GM12878 (cell line): Measurements from ENCODE around the gene NPIPB8.

Experiments
- EP300 ChIP-seq, 2 experiments: fragments of 150-350 bp in 1 of 2; IDR thresholded peaks; 2 replicates each; pipeline ENCODE4 v1.6.1; 2011 to 2012; ENCODE audit warnings: low read depth in 2 of 2, low read length in 2 of 2, borderline replicate concordance in 1 of 2, improper control_type of control experiment in 1 of 2, inconsistent platforms in 1 of 2; ENCODE audit not compliant: control insufficient read depth in 1 of 2
- GABPA ChIP-seq: IDR thresholded peaks from 2 replicates; pipeline ENCODE4 v1.6.1; 2014; ENCODE audit warnings: antibody characterized with exemption, low read depth, mild to moderate bottlenecking, inconsistent platforms
- NFYB ChIP-seq: IDR thresholded peaks from 2 replicates; pipeline ENCODE4 v1.6.1; 2011; ENCODE audit warnings: low read depth, mild to moderate bottlenecking, low read length, improper control_type of control experiment, moderate library complexity; ENCODE audit not compliant: insufficient read depth
- POLR2A ChIP-seq: IDR thresholded peaks from 2 replicates; pipeline ENCODE4 v1.6.1; 2011; ENCODE audit warnings: low read depth, mild to moderate bottlenecking, low read length
- SMAD5 ChIP-seq: IDR thresholded peaks from 2 replicates; pipeline ENCODE4 v1.6.1; 2016; ENCODE audit warnings: antibody characterized with exemption, low read depth
- SMC3 ChIP-seq: IDR thresholded peaks from 2 replicates; pipeline ENCODE4 v1.6.1; 2011; ENCODE audit warnings: low read length, improper control_type of control experiment, borderline replicate concordance
- SP1 ChIP-seq: IDR thresholded peaks from one replicate; pipeline ENCODE4 v1.6.1; 2011; ENCODE audit warnings: low read depth, low read length
- SUPT20H ChIP-seq: IDR thresholded peaks from 2 replicates; pipeline ENCODE4 v1.6.1; 2011; ENCODE audit warnings: low read depth, mild to moderate bottlenecking, low read length, moderate library complexity, borderline replicate concordance; ENCODE audit not compliant: control insufficient read depth
- TF ChIP-seq, protein P1 (sequence below): IDR thresholded peaks from 2 replicates; pipeline ENCODE4 v1.6.1; 2012; ENCODE audit warnings: low read depth, low read length, improper control_type of control experiment
- TF ChIP-seq, protein P2 (sequence below), 3 experiments: IDR thresholded peaks in 2 of 3; conservative IDR thresholded peaks in 1 of 3; 2 replicates each; pipeline ENCODE4 v1.5.1; 2011; ENCODE audit warnings: low read depth in 3 of 3, low read length in 3 of 3, mild to moderate bottlenecking in 3 of 3, control low read depth in 2 of 3, moderate library complexity in 2 of 3, inconsistent platforms in 1 of 3, mixed read lengths in 1 of 3; ENCODE audit not compliant: control insufficient read depth in 2 of 3, insufficient read depth in 1 of 3; ENCODE audit errors: extremely low read depth in 1 of 3
- TF ChIP-seq, protein P3 (sequence below): IDR thresholded peaks from 2 replicates; pipeline ENCODE4 v1.6.1; 2011; ENCODE audit warnings: low read depth, low read length, improper control_type of control experiment, borderline replicate concordance

DNA sequence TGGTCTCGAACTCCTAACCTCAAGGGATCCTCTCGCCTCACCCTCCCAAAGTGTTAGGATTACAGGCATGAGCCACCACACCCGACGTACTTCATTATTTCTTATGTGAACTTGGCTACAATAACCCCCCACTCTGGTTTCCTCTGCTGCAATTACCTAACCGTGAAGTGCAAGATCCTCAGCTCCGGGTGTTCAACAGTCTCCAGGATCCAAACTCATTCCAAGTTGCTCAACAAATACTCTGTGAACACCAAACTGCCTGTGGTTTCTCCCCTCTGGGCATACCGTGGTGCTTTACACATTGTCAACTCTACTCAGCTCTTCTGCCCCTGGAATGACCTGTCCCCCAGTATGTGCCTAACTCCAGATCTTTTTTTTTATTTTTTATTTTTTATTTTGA is 21.2 kb upstream of the NPIPB8 start:
- TF ChIP-seq SUPT20H (no peak), SMC3 (no peak), SMAD5 (no peak), GABPA (no peak), POLR2A (no peak), SP1 (no peak), NFYB (no peak), EP300 (IDR thresholded peaks at IDR 0.05; ENCODE audit: borderline replicate concordance in 1 of 2, control insufficient read depth in 1 of 2, low read depth in 2 of 2, low read length in 2 of 2) (no peak)
- TF ChIP-seq, protein P1, sequence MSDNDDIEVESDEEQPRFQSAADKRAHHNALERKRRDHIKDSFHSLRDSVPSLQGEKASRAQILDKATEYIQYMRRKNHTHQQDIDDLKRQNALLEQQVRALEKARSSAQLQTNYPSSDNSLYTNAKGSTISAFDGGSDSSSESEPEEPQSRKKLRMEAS = no peak
- TF ChIP-seq, protein P2, sequence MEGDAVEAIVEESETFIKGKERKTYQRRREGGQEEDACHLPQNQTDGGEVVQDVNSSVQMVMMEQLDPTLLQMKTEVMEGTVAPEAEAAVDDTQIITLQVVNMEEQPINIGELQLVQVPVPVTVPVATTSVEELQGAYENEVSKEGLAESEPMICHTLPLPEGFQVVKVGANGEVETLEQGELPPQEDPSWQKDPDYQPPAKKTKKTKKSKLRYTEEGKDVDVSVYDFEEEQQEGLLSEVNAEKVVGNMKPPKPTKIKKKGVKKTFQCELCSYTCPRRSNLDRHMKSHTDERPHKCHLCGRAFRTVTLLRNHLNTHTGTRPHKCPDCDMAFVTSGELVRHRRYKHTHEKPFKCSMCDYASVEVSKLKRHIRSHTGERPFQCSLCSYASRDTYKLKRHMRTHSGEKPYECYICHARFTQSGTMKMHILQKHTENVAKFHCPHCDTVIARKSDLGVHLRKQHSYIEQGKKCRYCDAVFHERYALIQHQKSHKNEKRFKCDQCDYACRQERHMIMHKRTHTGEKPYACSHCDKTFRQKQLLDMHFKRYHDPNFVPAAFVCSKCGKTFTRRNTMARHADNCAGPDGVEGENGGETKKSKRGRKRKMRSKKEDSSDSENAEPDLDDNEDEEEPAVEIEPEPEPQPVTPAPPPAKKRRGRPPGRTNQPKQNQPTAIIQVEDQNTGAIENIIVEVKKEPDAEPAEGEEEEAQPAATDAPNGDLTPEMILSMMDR (IDR thresholded peaks at IDR 0.05 in 2 of 3, conservative IDR thresholded peaks at IDR 0.05 in 1 of 3; ENCODE audit: control insufficient read depth in 2 of 3, extremely low read depth in 1 of 3, insufficient read depth in 1 of 3, low read depth in 3 of 3, low read length in 3 of 3) = no peak
- TF ChIP-seq, protein P3, sequence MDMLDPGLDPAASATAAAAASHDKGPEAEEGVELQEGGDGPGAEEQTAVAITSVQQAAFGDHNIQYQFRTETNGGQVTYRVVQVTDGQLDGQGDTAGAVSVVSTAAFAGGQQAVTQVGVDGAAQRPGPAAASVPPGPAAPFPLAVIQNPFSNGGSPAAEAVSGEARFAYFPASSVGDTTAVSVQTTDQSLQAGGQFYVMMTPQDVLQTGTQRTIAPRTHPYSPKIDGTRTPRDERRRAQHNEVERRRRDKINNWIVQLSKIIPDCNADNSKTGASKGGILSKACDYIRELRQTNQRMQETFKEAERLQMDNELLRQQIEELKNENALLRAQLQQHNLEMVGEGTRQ = no peak
